Panc1 (cell line): ENCODE data around the gene AS3MT. TPM values are rescaled to one million over a fixed set of nuclear protein-coding genes. Genes with fewer than 3 reads are reported as not detected.

Experiments used
- ATAC-seq: fragments of 200-7000 bp; cut with Tn5 transposase; 2 replicates; pipeline ENCODE4 v1.9.1; 2020; ENCODE audit warnings: mild to moderate bottlenecking, moderate library complexity
- BruUV-seq: library from RNA; stranded (reverse); fragments of 400-500 nt; replicated peaks from 2 replicates; lab custom pipeline; 2021; lab: Mats Ljungman, UMichigan
- CTCF ChIA-PET: fragments of 300-600 bp; sonication (Branson Sonifier 250); formaldehyde crosslinking; loops from one replicate; lab custom pipeline; 2022; ENCODE audit warnings: antibody characterized with exemption; lab: Charles Lee
- POLR2A ChIA-PET: fragments of 300-600 bp; sonication (Branson Sonifier 250); formaldehyde crosslinking; loops from one replicate; lab custom pipeline; 2022; ENCODE audit warnings: antibody characterized with exemption; lab: Charles Lee
- DNase-seq: peaks from one replicate; pipeline ENCODE4 v3.0.0-alpha.2; 2010; ENCODE audit warnings: low read depth, low spot score
- H3K27ac ChIP-seq: 2 replicates; pipeline ENCODE4 v1.5.1; 2011; ENCODE audit warnings: mild to moderate bottlenecking, low read length, inconsistent platforms
- H3K27me3 ChIP-seq: fragments of 200-500 bp; sonication (Bioruptor generic); 2 replicates; pipeline ENCODE4 v1.6.0; 2014; ENCODE audit warnings: low read length, inconsistent platforms; ENCODE audit not compliant: control insufficient read depth, insufficient read depth
- H3K36me3 ChIP-seq: fragments of 200-500 bp; sonication (Bioruptor generic); 2 replicates; pipeline ENCODE4 v1.5.1; 2014; ENCODE audit warnings: inconsistent platforms, mild to moderate bottlenecking, low read length, moderate library complexity; ENCODE audit not compliant: control insufficient read depth, insufficient read depth
- H3K4me1 ChIP-seq: 2 replicates; pipeline ENCODE4 v1.5.1; 2011; ENCODE audit warnings: inconsistent platforms, mild to moderate bottlenecking, low read length, moderate library complexity; ENCODE audit not compliant: control insufficient read depth, insufficient read depth
- H3K4me3 ChIP-seq, 2 experiments: 2 replicates each; pipeline ENCODE4 v1.5.1; 2011 to 2012; ENCODE audit warnings: low read depth in 2 of 2, low read length in 2 of 2, mild to moderate bottlenecking in 2 of 2, inconsistent platforms in 1 of 2, moderate library complexity in 1 of 2
- H3K9me3 ChIP-seq: fragments of 200-500 bp; sonication (Bioruptor generic); 2 replicates; pipeline ENCODE4 v1.5.1; 2014; ENCODE audit warnings: low read depth, mild to moderate bottlenecking, inconsistent platforms, low read length, moderate library complexity; ENCODE audit not compliant: control insufficient read depth, insufficient read depth
- POLR2AphosphoS5 ChIP-seq: IDR thresholded peaks from 2 replicates; pipeline ENCODE4 v1.6.1; 2012; ENCODE audit warnings: mild to moderate bottlenecking, low read depth, low read length, moderate library complexity
- REST ChIP-seq, 2 experiments: IDR thresholded peaks; 2 replicates each; pipeline ENCODE4 v1.6.1; 2011 to 2012; ENCODE audit warnings: low read depth in 2 of 2, control low read depth in 1 of 2, low read length in 1 of 2, mild to moderate bottlenecking in 1 of 2, moderate library complexity in 1 of 2; ENCODE audit not compliant: insufficient read depth in 1 of 2
- SIN3A ChIP-seq: IDR thresholded peaks from 2 replicates; pipeline ENCODE4 v1.6.1; 2012; ENCODE audit warnings: low read depth, mild to moderate bottlenecking, low read length, moderate library complexity, borderline replicate concordance; ENCODE audit not compliant: insufficient read depth
- TCF7L2 ChIP-seq: IDR thresholded peaks from 2 replicates; pipeline ENCODE4 v1.6.1; 2011; ENCODE audit warnings: mild to moderate bottlenecking, low read depth, low read length, inconsistent platforms
- in situ Hi-C: cut with HindIII; loops from 2 replicates; pipeline ENCODE4 v1.10.0; 2016; ENCODE audit warnings: low sequenced_read_pairs, low pct_unique_long_range_greater_than_20kb
- intact Hi-C: fragments of 100-400 bp; cut with micrococcal nuclease; formaldehyde crosslinking; loops from one replicate; pipeline ENCODE4 v1.10.0; 2022; ENCODE audit not compliant: unreplicated experiment
- total RNA-seq: library from RNA; stranded (reverse); gene quantifications from one replicate; pipeline ENCODE4 v1.2.1, GENCODE V29; 2021; ENCODE audit not compliant: unreplicated experiment
- TF ChIP-seq, protein P1 (sequence below): fragments of 450-650 bp; IDR thresholded peaks from 2 replicates; pipeline ENCODE4 v1.5.1; 2017; ENCODE audit warnings: mild to moderate bottlenecking

AS3MT gene
- total RNA-seq, 1 experiment from 2014 or later: 4.0 TPM

DNA sequence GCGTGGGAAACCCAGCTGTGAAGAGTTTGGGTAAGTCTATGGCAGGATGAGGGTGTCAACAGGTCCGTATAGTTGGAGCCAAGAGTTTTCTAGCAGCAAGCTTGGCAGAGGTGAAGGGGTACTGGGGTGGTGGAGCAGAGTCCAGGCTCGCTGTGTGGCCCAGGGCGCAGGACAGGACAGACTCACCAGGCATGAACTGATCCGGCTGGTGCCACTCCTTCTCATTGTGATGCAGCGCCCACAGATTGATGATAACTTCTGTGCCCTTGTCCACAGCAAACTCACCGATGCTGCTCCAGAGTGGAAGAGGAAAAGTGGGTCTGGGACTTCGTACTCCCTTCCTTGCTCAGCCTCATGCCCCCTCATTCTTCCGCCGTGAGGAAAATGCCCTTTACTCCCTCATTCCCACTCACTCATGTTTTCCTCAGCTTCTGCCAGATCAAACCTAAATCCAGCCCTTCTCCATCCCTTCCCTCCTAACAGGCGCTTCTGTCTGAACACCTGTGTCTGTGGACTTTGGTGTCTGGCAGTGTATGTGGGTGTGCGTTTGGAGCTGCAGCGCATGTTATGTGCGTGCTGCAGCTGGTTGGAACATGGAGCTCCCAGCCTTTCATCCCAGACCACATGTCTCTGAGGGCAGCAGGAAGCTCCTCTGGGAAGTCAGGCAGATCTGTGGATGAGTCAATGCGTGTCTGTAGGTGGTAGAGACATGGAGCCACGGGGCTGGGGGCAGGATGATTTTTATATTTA, 37.8 kb upstream of the AS3MT start:
- POLR2A ChIA-PET: no interaction called here
- in situ Hi-C loops: no loop called here
- BruUV-seq: no TSS peak

DNA sequence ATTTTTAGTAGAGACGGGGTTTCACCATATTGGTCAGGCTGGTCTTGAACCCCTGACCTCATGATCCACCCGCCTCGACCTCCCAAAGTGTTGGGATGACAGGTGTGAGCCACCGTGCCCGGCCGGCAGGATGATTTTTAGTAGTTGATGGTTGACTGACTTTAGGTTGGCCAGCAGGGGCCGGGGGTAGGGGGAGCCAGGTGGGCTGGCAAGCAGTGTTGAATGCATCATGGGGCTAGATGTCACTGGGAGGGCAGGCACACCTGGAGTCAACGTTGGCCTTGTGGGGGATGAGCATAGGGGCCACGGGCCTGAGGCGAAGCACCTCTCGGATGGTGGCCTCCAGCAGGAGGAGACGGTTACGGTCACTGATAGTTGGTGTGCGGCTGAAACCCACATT, 37.0 kb upstream of the AS3MT start:
- H3K27ac ChIP-seq: no peak overlapping the region
- TF ChIP-seq, protein P1, sequence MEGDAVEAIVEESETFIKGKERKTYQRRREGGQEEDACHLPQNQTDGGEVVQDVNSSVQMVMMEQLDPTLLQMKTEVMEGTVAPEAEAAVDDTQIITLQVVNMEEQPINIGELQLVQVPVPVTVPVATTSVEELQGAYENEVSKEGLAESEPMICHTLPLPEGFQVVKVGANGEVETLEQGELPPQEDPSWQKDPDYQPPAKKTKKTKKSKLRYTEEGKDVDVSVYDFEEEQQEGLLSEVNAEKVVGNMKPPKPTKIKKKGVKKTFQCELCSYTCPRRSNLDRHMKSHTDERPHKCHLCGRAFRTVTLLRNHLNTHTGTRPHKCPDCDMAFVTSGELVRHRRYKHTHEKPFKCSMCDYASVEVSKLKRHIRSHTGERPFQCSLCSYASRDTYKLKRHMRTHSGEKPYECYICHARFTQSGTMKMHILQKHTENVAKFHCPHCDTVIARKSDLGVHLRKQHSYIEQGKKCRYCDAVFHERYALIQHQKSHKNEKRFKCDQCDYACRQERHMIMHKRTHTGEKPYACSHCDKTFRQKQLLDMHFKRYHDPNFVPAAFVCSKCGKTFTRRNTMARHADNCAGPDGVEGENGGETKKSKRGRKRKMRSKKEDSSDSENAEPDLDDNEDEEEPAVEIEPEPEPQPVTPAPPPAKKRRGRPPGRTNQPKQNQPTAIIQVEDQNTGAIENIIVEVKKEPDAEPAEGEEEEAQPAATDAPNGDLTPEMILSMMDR: no peak
- no peak for TF ChIP-seq SIN3A
- BruUV-seq: no TSS peak
- CTCF ChIA-PET: interaction anchor here (1.6 kb wide), 1 partner anchor 69 kb away, joined by 5 read pairs; no protein-coding TSS in a partner anchor
- no peak for ATAC-seq
- H3K9me3 ChIP-seq: no peaks in the 10 kb centered on the region
- POLR2A ChIA-PET: no interaction called here
- in situ Hi-C loops: no loop called here
- intact Hi-C loops: loop anchor here (5.0 to 10.0 kb wide), 2 partner anchors 105 to 233 kb away; no protein-coding TSS in a partner anchor
- no peaks in the 10 kb centered on the region for H3K36me3 ChIP-seq
- no peak for DNase-seq
- 0 out of 2 replicates have a peak, but pooled peaks cover 4% of the 10 kb centered on the region for H3K4me1 ChIP-seq
- H3K4me3 ChIP-seq: no peak overlapping the region
- H3K27me3 ChIP-seq: no peaks in the 10 kb centered on the region

More for the DNA sequence above, 37.8 kb upstream of the AS3MT start:
- H3K36me3 ChIP-seq: no peaks in the 10 kb centered on the region
- H3K9me3 ChIP-seq: no peaks in the 10 kb centered on the region
- ATAC-seq: no peak
- intact Hi-C loops: loop anchor here (5.0 to 10.0 kb wide), 2 partner anchors 104 to 233 kb away; no protein-coding TSS in a partner anchor
- H3K4me3 ChIP-seq: no peak overlapping the region
- TF ChIP-seq SIN3A: no peak
- TF ChIP-seq REST (IDR thresholded peaks at IDR 0.05; ENCODE audit: insufficient read depth in 1 of 2, low read depth in 2 of 2, low read length in 1 of 2): no peak
- no peak for TF ChIP-seq POLR2AphosphoS5
- TF ChIP-seq, protein P1: no peak
- no peak for TF ChIP-seq TCF7L2
- H3K27me3 ChIP-seq: no peaks in the 10 kb centered on the region
- CTCF ChIA-PET: interaction anchor here (0.9 to 1.6 kb wide), 2 partner anchors 70 to 78 kb away, joined by 4 to 5 read pairs; no protein-coding TSS in a partner anchor
- DNase-seq: no peak
- 0 out of 2 replicates have a peak, but pooled peaks cover 4% of the 10 kb centered on the region for H3K4me1 ChIP-seq
- H3K27ac ChIP-seq: no peak overlapping the region
